K562 (cell line): Measurements from ENCODE around the gene PLOD1. TPM values are rescaled to one million over a fixed set of nuclear protein-coding genes. Genes with fewer than 3 reads are reported as not detected.

Experiments
- ATAC-seq: fragments of 200-7000 bp; cut with Tn5 transposase; 3 replicates; pipeline ENCODE4 v1.9.1; 2020; ENCODE audit warnings: moderate library complexity
- BruUV-seq: library from RNA; stranded (reverse); fragments of 400-500 nt; replicated peaks from 2 replicates; lab custom pipeline; 2021; lab: Mats Ljungman, UMichigan
- CTCF ChIA-PET: fragments of 300-600 bp; formaldehyde crosslinking; extraction: SDS; loops from one replicate; lab custom pipeline; 2021; ENCODE audit warnings: low intra/inter-chr PET ratio; lab: Yijun Ruan, JAX
- POLR2A ChIA-PET: fragments of 300-600, 350-650 bp; sonication (Branson Sonifier 250); formaldehyde crosslinking; extraction: SDS; loops from one replicate; lab custom pipeline; 2021; ENCODE audit warnings: antibody characterized with exemption, inconsistent platforms; lab: Yijun Ruan, JAX
- DNase-seq, 4 experiments: peaks; one replicate each; pipeline versions ENCODE4 v3.0.0 to v3.0.0-alpha.2; 2011 to 2018; ENCODE audit warnings: low spot score in 3 of 4, mixed read lengths in 3 of 4; ENCODE audit errors: extremely low read depth in 1 of 4
- FAIRE-seq: peaks from 2 replicates; lab custom pipeline; 2011; peaks lifted over from hg19 to GRCh38; lab: Jason Lieb, UNC
- H2AFZ ChIP-seq: 2 replicates; pipeline ENCODE4 v1.6.0; 2011; ENCODE audit warnings: low read depth, low read length, control low read depth, inconsistent platforms
- H3K27ac ChIP-seq: fragments of 200-600 bp; 3 replicates; pipeline ENCODE4 v1.8.0; 2011; ENCODE audit warnings: low read depth, mild to moderate bottlenecking, control low read depth, inconsistent platforms, low read length, moderate library complexity, mixed read lengths; ENCODE audit errors: extremely low read depth
- H3K27me3 ChIP-seq, 2 experiments: fragments of 300-600 bp in 1 of 2; 2 replicates in 1 of 2; 3 replicates in 1 of 2; pipeline versions ENCODE4 v1.6.0 to v1.8.0; 2011; ENCODE audit warnings: inconsistent platforms in 2 of 2, low read length in 2 of 2, mild to moderate bottlenecking in 1 of 2, mixed read lengths in 1 of 2, moderate library complexity in 1 of 2; ENCODE audit not compliant: control insufficient read depth in 2 of 2, insufficient read depth in 2 of 2
- H3K36me3 ChIP-seq: fragments of 300-600 bp; 3 replicates; pipeline ENCODE4 v1.8.0; 2011; ENCODE audit warnings: mild to moderate bottlenecking, low read length, inconsistent platforms; ENCODE audit not compliant: control insufficient read depth, insufficient read depth
- H3K4me1 ChIP-seq, 2 experiments: fragments of 200-600 bp in 1 of 2; replicated peaks in 1 of 2; 2 replicates in 1 of 2; 3 replicates in 1 of 2; pipeline versions ENCODE4 v1.5.1 to v1.8.0; 2011; ENCODE audit warnings: inconsistent platforms in 2 of 2, low read length in 2 of 2, mild to moderate bottlenecking in 1 of 2, mixed read lengths in 1 of 2, moderate library complexity in 1 of 2; ENCODE audit not compliant: control insufficient read depth in 2 of 2, insufficient read depth in 2 of 2
- H3K4me2 ChIP-seq: 2 replicates; pipeline ENCODE4 v1.6.1; 2011; ENCODE audit warnings: low read length, control low read depth, inconsistent platforms, mixed read lengths; ENCODE audit not compliant: insufficient read depth
- H3K4me3 ChIP-seq: fragments of 200-600 bp; sonication (generic), shearing (Covaris generic); 2 replicates; pipeline ENCODE4 v1.5.1; 2016; ENCODE audit warnings: control low read depth, inconsistent platforms
- H3K79me2 ChIP-seq: fragments of 200-600 bp; 3 replicates; pipeline ENCODE4 v1.8.0; 2011; ENCODE audit warnings: low read length, inconsistent platforms; ENCODE audit not compliant: control insufficient read depth, insufficient read depth
- H3K9ac ChIP-seq, 2 experiments: 2 replicates each; pipeline versions ENCODE4 v1.6.0 to v1.6.1; 2011; ENCODE audit warnings: low read depth in 2 of 2, low read length in 2 of 2, control low read depth in 1 of 2, inconsistent platforms in 1 of 2, mild to moderate bottlenecking in 1 of 2, mixed read lengths in 1 of 2; ENCODE audit not compliant: insufficient read depth in 1 of 2
- H3K9me1 ChIP-seq: one replicate; pipeline ENCODE4 v1.6.0; 2011; ENCODE audit warnings: inconsistent platforms, mild to moderate bottlenecking, low read length, moderate library complexity; ENCODE audit not compliant: control insufficient read depth, insufficient read depth
- H3K9me3 ChIP-seq: replicated peaks from 2 replicates; pipeline ENCODE4 v1.5.1; 2011; ENCODE audit warnings: low read depth, low read length, inconsistent platforms; ENCODE audit not compliant: control insufficient read depth, insufficient read depth
- H4K20me1 ChIP-seq: replicated peaks from 2 replicates; pipeline ENCODE4 v1.6.1; 2011; ENCODE audit warnings: low read length, inconsistent platforms, mixed read lengths; ENCODE audit not compliant: control insufficient read depth, insufficient read depth
- CEBPB ChIP-seq: fragments of 450-650 bp; IDR thresholded peaks from 2 replicates; pipeline ENCODE4 v1.6.1; 2016; ENCODE audit warnings: missing genetic modification characterization, missing compliant biosample characterization
- RBBP5 ChIP-seq: fragments of 200-600 bp; sonication (generic); IDR thresholded peaks from 2 replicates; pipeline ENCODE4 v1.6.1; 2012; ENCODE audit warnings: borderline replicate concordance, mild to moderate bottlenecking, low read length, control low read depth, inconsistent platforms; ENCODE audit not compliant: insufficient read depth, poor library complexity, severe bottlenecking
- SAP30 ChIP-seq: fragments of 200-600 bp; sonication (generic); IDR thresholded peaks from 2 replicates; pipeline ENCODE4 v1.6.1; 2012; ENCODE audit warnings: borderline replicate concordance, low read depth, mild to moderate bottlenecking, moderate library complexity, low read length, control low read depth, inconsistent platforms; ENCODE audit not compliant: insufficient read depth, poor library complexity, severe bottlenecking
- SIN3B ChIP-seq: fragments of 450-650 bp; IDR thresholded peaks from 2 replicates; pipeline ENCODE4 v1.6.1; 2017; ENCODE audit warnings: low read depth, mild to moderate bottlenecking, moderate library complexity
- SMARCB1 ChIP-seq: IDR thresholded peaks from 2 replicates; pipeline ENCODE4 v1.6.1; 2011; ENCODE audit warnings: improper control_type of control experiment, low read depth; ENCODE audit not compliant: insufficient read length
- SOX6 ChIP-seq: fragments of 450-650 bp; IDR thresholded peaks from 2 replicates; pipeline ENCODE4 v1.6.1; 2014; ENCODE audit warnings: mild to moderate bottlenecking
- SRSF3 ChIP-seq: fragments of 200-400 bp; formaldehyde crosslinking; IDR thresholded peaks from 2 replicates; pipeline ENCODE4 v1.6.1; 2016; ENCODE audit warnings: mild to moderate bottlenecking, low read length, moderate library complexity; ENCODE audit not compliant: insufficient read depth
- ZNF124 ChIP-seq: sonication (generic); formaldehyde crosslinking; IDR thresholded peaks from 2 replicates; pipeline ENCODE4 v1.8.1; 2022; ENCODE audit warnings: missing genetic modification reagents
- ZNF175 ChIP-seq: fragments of 200-800 bp; sonication (Bioruptor generic); IDR thresholded peaks from 2 replicates; pipeline ENCODE4 v1.6.1; 2016; ENCODE audit warnings: low read depth, mild to moderate bottlenecking, missing genetic modification characterization, missing compliant biosample characterization
- WGBS: fragments of 100-300 bp; shearing (Covaris generic); methylation state at CpG from one replicate; pipeline ENCODE4 v1.1.6; 2016; ENCODE audit warnings: low coverage, mixed read lengths; ENCODE audit not compliant: insufficient coverage; ENCODE audit errors: missing lambda C conversion rate; 5-methylcytosine and 5-hydroxymethylcytosine counted together
- in situ Hi-C: fragments of 300-500 bp; cut with MboI; formaldehyde crosslinking; loops from 4 replicates; pipeline ENCODE4 v1.15.0; 2018; ENCODE audit warnings: inconsistent platforms, mixed read lengths
- intact Hi-C: fragments of 100-400 bp; cut with micrococcal nuclease; formaldehyde crosslinking; loops from 2 replicates; pipeline ENCODE4 v1.14.2; 2022
- polyA plus RNA-seq, 8 experiments: library from polyadenylated mRNA; depleted of rRNA in 4 of 8; stranded (reverse) in 5 of 8; unstranded in 3 of 8; fragments of >200 nt; fragmentation: Nextera tagmentation in 2 of 8; fragmentation: Illumina TruSeq in 1 of 8; extraction: Ambion mirVana in 2 of 8; extraction: Trizol in 1 of 8; gene quantifications; 2 replicates each; pipeline versions ENCODE4 v1.2.1 to v1.2.3, GENCODE V29; 2011 to 2014; ENCODE audit warnings: inconsistent platforms in 1 of 8, missing spikeins in 1 of 8
- total RNA-seq, 7 experiments: library from RNA; depleted of rRNA in 6 of 7; stranded (reverse); fragments of >200 nt in 6 of 7; fragmentation: Illumina TruSeq in 2 of 7; extraction: Trizol in 2 of 7; gene quantifications; 2 replicates each; pipeline versions ENCODE4 v1.2.1 to v1.2.3, GENCODE V29; 2011 to 2021; ENCODE audit warnings: low replicate concordance in 1 of 7
- TF ChIP-seq, protein P1 (sequence below): sonication (generic); formaldehyde crosslinking; IDR thresholded peaks from 2 replicates; pipeline ENCODE4 v1.8.1; 2022; ENCODE audit warnings: missing genetic modification reagents
- TF ChIP-seq, protein P2 (sequence below): fragments of 450-650 bp; IDR thresholded peaks from 2 replicates; pipeline ENCODE4 v1.6.1; 2017; ENCODE audit warnings: antibody characterized with exemption, mild to moderate bottlenecking
- TF ChIP-seq, protein P3 (sequence below): fragments of 450-650 bp; conservative IDR thresholded peaks from 2 replicates; pipeline ENCODE4 v1.6.1; 2016; ENCODE audit warnings: missing genetic modification characterization, low read depth, mild to moderate bottlenecking, control low read depth, missing compliant biosample characterization

Gene PLOD1
- total and polyA plus RNA-seq, 9 of the 15 experiments (the other 6 are each of a cell fraction or from before 2014, with no cell fraction given) = 16.6 to 90.8 (median 52.7) TPM

DNA sequence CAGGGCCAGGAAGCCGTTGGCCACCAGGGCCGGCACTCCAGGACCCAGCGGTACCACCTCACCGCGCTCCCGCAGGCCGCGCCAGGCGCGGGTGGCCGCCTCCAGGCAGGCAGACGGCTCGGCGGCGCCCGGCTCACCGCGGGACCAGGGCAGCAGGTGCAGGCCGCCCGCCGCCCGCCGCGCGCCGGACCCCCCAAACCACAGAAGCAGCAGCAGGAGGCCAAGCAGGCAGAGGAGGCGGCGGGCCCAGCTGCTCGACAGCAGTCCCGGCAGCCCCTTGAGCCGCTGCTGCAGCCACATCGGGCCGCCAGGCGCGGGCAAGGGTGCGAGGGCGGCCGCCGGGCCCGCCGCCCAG, 8.6 kb upstream of the PLOD1 start (continued):
- TF ChIP-seq SAP30 (peak; percentile 18), RBBP5 (peak; percentile 53), SIN3B (0 out of 2 replicates have a peak, but pooled peaks have one; percentile 24)
- TF ChIP-seq, all 486 proteins: peak for 8

DNA sequence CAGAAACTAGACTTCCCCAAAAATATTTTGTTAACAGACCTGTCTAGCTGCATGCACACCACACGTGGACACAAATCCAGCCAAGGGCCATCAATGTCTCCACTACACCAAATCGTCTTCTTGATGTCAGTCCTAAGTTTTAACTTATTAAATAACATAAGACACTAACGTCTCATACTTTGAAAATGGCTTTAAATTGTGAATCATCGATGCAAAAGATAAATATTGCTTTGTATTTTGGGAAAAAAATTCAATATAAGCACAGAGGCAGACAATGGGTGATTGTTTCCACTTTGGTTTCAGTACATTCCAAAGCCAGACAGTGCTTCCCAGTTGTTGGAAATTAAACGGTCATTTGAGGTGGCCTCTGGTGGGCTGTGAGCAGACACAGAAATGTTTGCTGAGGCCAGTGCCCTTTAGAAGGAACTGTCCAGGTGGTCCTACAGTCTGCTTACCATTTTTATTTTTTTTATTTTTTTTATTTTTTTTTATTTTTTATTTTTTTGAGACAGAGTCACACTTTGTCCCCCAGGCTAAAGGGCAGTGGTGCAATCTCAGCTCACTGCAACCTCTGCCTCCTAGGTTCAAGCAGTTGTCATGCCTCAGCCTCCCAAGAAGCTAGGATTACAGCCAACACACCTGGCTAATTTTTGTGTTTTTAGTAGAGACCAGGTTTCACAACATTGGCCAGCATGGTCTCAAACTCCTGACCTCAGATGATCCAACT, 6.5 kb upstream of the PLOD1 start:
- 54% methylated on average over 5 of the region's 5 CpGs for WGBS
- no peak for FAIRE-seq
- H3K9ac ChIP-seq = no peak overlapping the region
- CTCF ChIA-PET = no interaction called here
- intact Hi-C loops = no loop called here
- H3K4me2 ChIP-seq = no peak overlapping the region
- H3K9me1 ChIP-seq = no peaks in the 10 kb centered on the region
- H3K9me3 ChIP-seq = no peaks in the 10 kb centered on the region
- ATAC-seq = no peak
- peaks cover 20% of the 10 kb centered on the region for H3K36me3 ChIP-seq
- TF ChIP-seq, protein P1, sequence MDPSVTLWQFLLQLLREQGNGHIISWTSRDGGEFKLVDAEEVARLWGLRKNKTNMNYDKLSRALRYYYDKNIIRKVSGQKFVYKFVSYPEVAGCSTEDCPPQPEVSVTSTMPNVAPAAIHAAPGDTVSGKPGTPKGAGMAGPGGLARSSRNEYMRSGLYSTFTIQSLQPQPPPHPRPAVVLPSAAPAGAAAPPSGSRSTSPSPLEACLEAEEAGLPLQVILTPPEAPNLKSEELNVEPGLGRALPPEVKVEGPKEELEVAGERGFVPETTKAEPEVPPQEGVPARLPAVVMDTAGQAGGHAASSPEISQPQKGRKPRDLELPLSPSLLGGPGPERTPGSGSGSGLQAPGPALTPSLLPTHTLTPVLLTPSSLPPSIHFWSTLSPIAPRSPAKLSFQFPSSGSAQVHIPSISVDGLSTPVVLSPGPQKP (CRISPR knock-in tag) = no peak
- TF ChIP-seq SOX6 (no peak), SRSF3 (no peak), ZNF124 (CRISPR knock-in tag) (no peak), CEBPB (tag) (0 out of 2 replicates have a peak, but pooled peaks have one; percentile 17), ZNF175 (CRISPR knock-in tag) (no peak), SMARCB1 (no peak)
- TF ChIP-seq, protein P2, sequence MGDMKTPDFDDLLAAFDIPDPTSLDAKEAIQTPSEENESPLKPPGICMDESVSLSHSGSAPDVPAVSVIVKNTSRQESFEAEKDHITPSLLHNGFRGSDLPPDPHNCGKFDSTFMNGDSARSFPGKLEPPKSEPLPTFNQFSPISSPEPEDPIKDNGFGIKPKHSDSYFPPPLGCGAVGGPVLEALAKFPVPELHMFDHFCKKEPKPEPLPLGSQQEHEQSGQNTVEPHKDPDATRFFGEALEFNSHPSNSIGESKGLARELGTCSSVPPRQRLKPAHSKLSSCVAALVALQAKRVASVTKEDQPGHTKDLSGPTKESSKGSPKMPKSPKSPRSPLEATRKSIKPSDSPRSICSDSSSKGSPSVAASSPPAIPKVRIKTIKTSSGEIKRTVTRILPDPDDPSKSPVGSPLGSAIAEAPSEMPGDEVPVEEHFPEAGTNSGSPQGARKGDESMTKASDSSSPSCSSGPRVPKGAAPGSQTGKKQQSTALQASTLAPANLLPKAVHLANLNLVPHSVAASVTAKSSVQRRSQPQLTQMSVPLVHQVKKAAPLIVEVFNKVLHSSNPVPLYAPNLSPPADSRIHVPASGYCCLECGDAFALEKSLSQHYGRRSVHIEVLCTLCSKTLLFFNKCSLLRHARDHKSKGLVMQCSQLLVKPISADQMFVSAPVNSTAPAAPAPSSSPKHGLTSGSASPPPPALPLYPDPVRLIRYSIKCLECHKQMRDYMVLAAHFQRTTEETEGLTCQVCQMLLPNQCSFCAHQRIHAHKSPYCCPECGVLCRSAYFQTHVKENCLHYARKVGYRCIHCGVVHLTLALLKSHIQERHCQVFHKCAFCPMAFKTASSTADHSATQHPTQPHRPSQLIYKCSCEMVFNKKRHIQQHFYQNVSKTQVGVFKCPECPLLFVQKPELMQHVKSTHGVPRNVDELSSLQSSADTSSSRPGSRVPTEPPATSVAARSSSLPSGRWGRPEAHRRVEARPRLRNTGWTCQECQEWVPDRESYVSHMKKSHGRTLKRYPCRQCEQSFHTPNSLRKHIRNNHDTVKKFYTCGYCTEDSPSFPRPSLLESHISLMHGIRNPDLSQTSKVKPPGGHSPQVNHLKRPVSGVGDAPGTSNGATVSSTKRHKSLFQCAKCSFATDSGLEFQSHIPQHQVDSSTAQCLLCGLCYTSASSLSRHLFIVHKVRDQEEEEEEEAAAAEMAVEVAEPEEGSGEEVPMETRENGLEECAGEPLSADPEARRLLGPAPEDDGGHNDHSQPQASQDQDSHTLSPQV = 0 out of 2 replicates have a peak, but pooled peaks have one; percentile 11
- TF ChIP-seq, protein P3, sequence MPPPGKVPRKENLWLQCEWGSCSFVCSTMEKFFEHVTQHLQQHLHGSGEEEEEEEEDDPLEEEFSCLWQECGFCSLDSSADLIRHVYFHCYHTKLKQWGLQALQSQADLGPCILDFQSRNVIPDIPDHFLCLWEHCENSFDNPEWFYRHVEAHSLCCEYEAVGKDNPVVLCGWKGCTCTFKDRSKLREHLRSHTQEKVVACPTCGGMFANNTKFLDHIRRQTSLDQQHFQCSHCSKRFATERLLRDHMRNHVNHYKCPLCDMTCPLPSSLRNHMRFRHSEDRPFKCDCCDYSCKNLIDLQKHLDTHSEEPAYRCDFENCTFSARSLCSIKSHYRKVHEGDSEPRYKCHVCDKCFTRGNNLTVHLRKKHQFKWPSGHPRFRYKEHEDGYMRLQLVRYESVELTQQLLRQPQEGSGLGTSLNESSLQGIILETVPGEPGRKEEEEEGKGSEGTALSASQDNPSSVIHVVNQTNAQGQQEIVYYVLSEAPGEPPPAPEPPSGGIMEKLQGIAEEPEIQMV = no peak
- H3K27me3 ChIP-seq = no peaks in the 10 kb centered on the region
- no peak for DNase-seq
- peaks cover 30% of the 10 kb centered on the region for H3K79me2 ChIP-seq
- BruUV-seq = no TSS peak
- POLR2A ChIA-PET = interaction anchor here (0.6 to 6.3 kb wide), 4 partner anchors 12 to 681 kb away, joined by 3 to 130 read pairs (median 8); no protein-coding TSS in a partner anchor
- in situ Hi-C loops = no loop called here
- peaks cover 15% of the 10 kb centered on the region; the same call in 1 of the 2 replicates for H4K20me1 ChIP-seq
- peak overlapping the region; percentile 4; the same call in 1 of the 3 replicates for H3K27ac ChIP-seq
- peaks cover 30 to 49% of the 10 kb centered on the region in 2 experiments for H3K4me1 ChIP-seq
- peak overlapping the region; percentile 63 for H2AFZ ChIP-seq
- H3K4me3 ChIP-seq = no peak overlapping the region
